Thymus (tissue), 11 donors: Measurements from ENCODE around the gene NMNAT3. TPM values are rescaled to one million over a fixed set of nuclear protein-coding genes. Genes with fewer than 3 reads are reported as not detected.

Experiments
- DNase-seq, 9 donors: peaks; one replicate each; pipeline ENCODE4 v3.0.0-alpha.2; 2013; ENCODE audit warnings: low spot score in 9 of 9, low read depth in 6 of 9, missing footprints in 1 of 9
- H3K27ac ChIP-seq, 2 donors: one replicate each; pipeline ENCODE4 v1.5.1; 2013; ENCODE audit warnings: control low read depth in 1 of 2, low read depth in 1 of 2, low read length in 1 of 2, mild to moderate bottlenecking in 1 of 2, moderate library complexity in 1 of 2
- H3K27me3 ChIP-seq, 2 donors: one replicate each; pipeline ENCODE4 v1.5.1; 2013; ENCODE audit warnings: low read length in 1 of 2; ENCODE audit not compliant: control insufficient read depth in 2 of 2, insufficient read depth in 1 of 2
- H3K36me3 ChIP-seq, 2 donors: one replicate each; pipeline ENCODE4 v1.5.1; 2013; ENCODE audit warnings: low read length in 1 of 2, mild to moderate bottlenecking in 1 of 2, moderate library complexity in 1 of 2; ENCODE audit not compliant: control insufficient read depth in 2 of 2, insufficient read depth in 2 of 2
- H3K4me1 ChIP-seq, 2 donors: one replicate each; pipeline ENCODE4 v1.5.1; 2013; ENCODE audit warnings: low read length in 2 of 2; ENCODE audit not compliant: control insufficient read depth in 2 of 2, insufficient read depth in 2 of 2
- H3K4me3 ChIP-seq, 2 donors: one replicate each; pipeline ENCODE4 v1.5.1; 2013; ENCODE audit warnings: low read length in 2 of 2, control low read depth in 1 of 2, mild to moderate bottlenecking in 1 of 2
- H3K9me3 ChIP-seq, 2 donors: one replicate each; pipeline ENCODE4 v1.5.1; 2013; ENCODE audit warnings: low read length in 1 of 2, mild to moderate bottlenecking in 1 of 2; ENCODE audit not compliant: control insufficient read depth in 2 of 2, insufficient read depth in 1 of 2
- WGBS: extraction: QIAGEN DNeasy Blood & Tissue Kit; methylation state at CpG from one replicate; pipeline ENCODE4 v1.1.7; 2013; 5-methylcytosine and 5-hydroxymethylcytosine counted together
- polyA plus RNA-seq: library from polyadenylated mRNA; stranded (reverse); fragments of 200-250 nt; gene quantifications from one replicate; pipeline ENCODE4 v1.2.3, GENCODE V29; 2013
- total RNA-seq: library from RNA; stranded (reverse); fragments of 120-200 nt; gene quantifications from one replicate; pipeline ENCODE4 v1.2.4, GENCODE V29; 2013
- donor health status: healthy.

NMNAT3 gene
- total and polyA plus RNA-seq, 2 donors: 4.7 to 5.2 TPM

- Histone ChIP-seq H3K27ac (no peak overlapping the region), H3K9me3 (no peaks in the 10 kb centered on the region), H3K27me3 (no peaks in the 10 kb centered on the region), H3K4me3 (no peak overlapping the region), H3K4me1 (no peaks in the 10 kb centered on the region), H3K36me3 (no peaks in the 10 kb centered on the region)
- no peak for DNase-seq
- 94% methylated on average over 2 of the region's 2 CpGs for WGBS
Observed at GRCh38 chr3:139636511-139636910, 41.3 kb downstream of the NMNAT3 start.

DNA sequence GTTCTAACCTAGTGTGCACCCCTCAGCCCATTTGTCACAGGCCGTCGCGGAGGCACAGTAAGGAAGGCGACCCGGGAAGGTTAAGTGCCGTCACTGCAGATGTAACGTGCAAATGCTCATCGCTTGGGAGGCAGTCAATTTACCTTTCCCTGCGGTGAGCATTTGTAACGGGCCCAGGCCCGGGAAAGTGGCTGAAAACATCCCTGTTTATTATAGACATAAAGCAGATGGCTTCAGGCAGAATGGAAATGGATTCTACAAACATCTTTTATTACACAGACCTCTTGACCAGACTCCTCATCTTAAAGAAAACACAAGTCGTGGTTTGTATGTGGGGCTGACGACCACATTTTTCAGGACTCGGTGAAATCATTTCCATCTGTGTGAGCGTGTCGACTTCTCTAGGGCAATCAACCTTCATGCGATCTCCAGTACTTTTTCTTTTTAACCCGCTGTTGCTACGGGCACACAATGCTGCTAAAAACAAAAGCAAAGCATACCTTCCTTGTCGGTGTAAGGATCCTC lies 43.6 kb downstream of the NMNAT3 start:
- Histone ChIP-seq H3K9me3 (no peaks in the 10 kb centered on the region), H3K4me3 (no peak overlapping the region), H3K4me1 (no peaks in the 10 kb centered on the region), H3K36me3 (no peaks in the 10 kb centered on the region), H3K27me3 (no peaks in the 10 kb centered on the region), H3K27ac (no peak overlapping the region)
- 97% methylated on average over 20 of the region's 20 CpGs for WGBS
- no peak for DNase-seq

- DNase-seq: no peak
- H3K4me1 ChIP-seq: no peaks in the 10 kb centered on the region
- H3K27me3 ChIP-seq: no peaks in the 10 kb centered on the region
- H3K9me3 ChIP-seq: no peaks in the 10 kb centered on the region
- no peaks in the 10 kb centered on the region for H3K36me3 ChIP-seq
- H3K4me3 ChIP-seq: no peak overlapping the region
- no peak overlapping the region for H3K27ac ChIP-seq
- WGBS: 97% methylated on average over 6 of the region's 6 CpGs
Observed at GRCh38 chr3:139633511-139633910, 44.3 kb downstream of the NMNAT3 start.

DNA sequence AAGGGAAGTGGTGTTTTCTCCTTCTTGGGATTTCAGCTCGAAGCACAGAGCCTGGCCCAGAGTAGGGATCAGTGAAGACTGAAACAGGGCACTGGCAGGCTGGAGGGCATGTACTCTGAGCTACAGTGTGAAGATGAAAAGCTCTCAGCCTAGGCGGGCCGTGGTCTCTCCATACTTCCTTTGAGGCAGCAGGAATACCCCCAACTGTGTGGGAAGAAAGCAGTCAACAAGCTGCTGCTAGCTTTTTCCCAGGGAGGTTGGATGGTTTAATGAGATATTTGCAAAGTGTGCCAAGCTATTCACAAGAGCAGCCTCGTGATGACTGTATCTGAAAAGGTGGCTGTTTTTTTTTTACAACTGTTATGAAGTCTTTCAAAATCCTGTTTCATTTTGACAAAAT lies 47.2 kb downstream of the NMNAT3 start:
- no peak for DNase-seq
- H3K4me3 ChIP-seq: no peak overlapping the region
- no peaks in the 10 kb centered on the region for H3K4me1 ChIP-seq
- WGBS: 92% methylated on average over 4 of the region's 4 CpGs
- H3K9me3 ChIP-seq: no peaks in the 10 kb centered on the region
- H3K36me3 ChIP-seq: no peaks in the 10 kb centered on the region
- no peaks in the 10 kb centered on the region for H3K27me3 ChIP-seq
- no peak overlapping the region for H3K27ac ChIP-seq

GRCh38 chr3:139629033-139629432 lies 48.7 kb downstream of the NMNAT3 start:
- H3K9me3 ChIP-seq: no peaks in the 10 kb centered on the region
- no peaks in the 10 kb centered on the region for H3K4me1 ChIP-seq
- no peak overlapping the region for H3K27ac ChIP-seq
- H3K36me3 ChIP-seq: no peaks in the 10 kb centered on the region
- H3K4me3 ChIP-seq: no peak overlapping the region
- H3K27me3 ChIP-seq: no peaks in the 10 kb centered on the region
- DNase-seq: peak in 1 of 9 donors; percentile 10
- WGBS: 91% methylated on average over 3 of the region's 3 CpGs

GRCh38 chr3:139627759-139628158 lies 50.0 kb downstream of the NMNAT3 start:
- Histone ChIP-seq H3K27ac (no peak overlapping the region), H3K4me3 (no peak overlapping the region), H3K4me1 (no peaks in the 10 kb centered on the region), H3K27me3 (no peaks in the 10 kb centered on the region), H3K36me3 (no peaks in the 10 kb centered on the region), H3K9me3 (no peaks in the 10 kb centered on the region)
- no peak for DNase-seq
- WGBS: 94% methylated on average over 5 of the region's 5 CpGs

DNA sequence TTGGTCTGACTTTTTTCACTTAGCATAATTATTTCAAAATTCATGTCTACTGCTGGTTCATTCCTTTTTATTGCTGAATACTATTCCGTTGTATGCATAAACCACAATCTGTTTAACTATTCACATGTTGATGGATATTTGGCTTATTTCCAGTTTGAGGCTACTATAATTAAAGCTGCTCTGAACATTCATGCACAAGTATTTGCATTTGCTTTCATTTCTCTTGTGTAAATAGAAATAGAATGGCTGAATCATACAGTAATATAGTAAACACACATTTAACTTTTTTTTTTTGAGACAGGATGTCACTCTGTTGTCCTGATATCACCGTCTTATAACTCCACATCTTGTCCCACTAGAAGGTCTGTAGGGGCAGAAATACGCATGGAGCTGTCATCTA lies 57.3 kb downstream of the NMNAT3 start:
- H3K27me3 ChIP-seq: no peaks in the 10 kb centered on the region
- no peaks in the 10 kb centered on the region for H3K9me3 ChIP-seq
- H3K4me3 ChIP-seq: no peak overlapping the region
- DNase-seq: no peak
- H3K27ac ChIP-seq: no peak overlapping the region
- H3K4me1 ChIP-seq: no peaks in the 10 kb centered on the region
- 98% methylated on average over 3 of the region's 3 CpGs for WGBS
- H3K36me3 ChIP-seq: no peaks in the 10 kb centered on the region

DNA sequence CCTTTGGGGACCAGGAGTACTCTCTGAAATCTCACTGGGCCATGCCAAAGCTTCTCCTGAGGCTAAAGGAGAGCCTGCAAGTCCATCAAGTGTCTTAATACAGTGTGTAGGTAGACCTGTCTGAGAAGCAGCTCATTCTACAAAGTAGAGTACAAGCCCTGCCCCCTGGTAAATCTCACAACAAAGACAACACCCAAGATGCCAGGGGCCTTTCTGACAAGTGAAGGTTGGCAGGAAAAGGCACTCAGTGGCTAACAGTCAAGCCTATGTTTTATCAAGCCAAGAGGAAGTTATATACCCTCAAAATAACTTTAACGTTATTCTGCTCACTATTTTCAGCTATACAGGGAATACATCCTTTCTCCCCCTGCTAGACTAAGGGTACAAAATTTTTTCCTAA lies 58.3 kb downstream of the NMNAT3 start:
- no peak for DNase-seq
- whole genome bisulfite sequencing: 2% methylated on average over 1 of the region's 1 CpG
- Histone ChIP-seq H3K4me3 (no peak overlapping the region), H3K36me3 (no peaks in the 10 kb centered on the region), H3K27ac (no peak overlapping the region), H3K27me3 (no peaks in the 10 kb centered on the region), H3K4me1 (no peaks in the 10 kb centered on the region), H3K9me3 (no peaks in the 10 kb centered on the region)

GRCh38 chr3:139617672-139618268 lies 60.0 kb downstream of the NMNAT3 start:
- Histone ChIP-seq H3K27ac (no peak overlapping the region), H3K4me3 (no peak overlapping the region), H3K27me3 (no peaks in the 10 kb centered on the region), H3K4me1 (no peaks in the 10 kb centered on the region), H3K36me3 (no peaks in the 10 kb centered on the region), H3K9me3 (no peaks in the 10 kb centered on the region)
- 95% methylated on average over 3 of the region's 3 CpGs for WGBS
- DNase-seq: no peak
